MM.1S (cell line): ENCODE results near the gene USP12.

ENCODE experiments used
- EZH2 ChIP-seq: fragments of 300-600 bp; sonication (generic); optimal IDR thresholded peaks from 2 replicates; pipeline ENCODE3; 2017; ENCODE audit warnings: low read depth, mild to moderate bottlenecking, antibody characterized with exemption, low read length, mixed read lengths
- EZH2phosphoT487 ChIP-seq: fragments of 300-600 bp; sonication (generic); IDR thresholded peaks from 2 replicates; pipeline ENCODE4 v1.6.1; 2018; ENCODE audit warnings: antibody characterized with exemption, low read length
- TF ChIP-seq, protein P1 (sequence below): fragments of 300-600 bp; sonication (generic); IDR thresholded peaks from 2 replicates; pipeline ENCODE4 v1.5.1; 2016; ENCODE audit warnings: antibody characterized with exemption, low read length, mixed read lengths

DNA sequence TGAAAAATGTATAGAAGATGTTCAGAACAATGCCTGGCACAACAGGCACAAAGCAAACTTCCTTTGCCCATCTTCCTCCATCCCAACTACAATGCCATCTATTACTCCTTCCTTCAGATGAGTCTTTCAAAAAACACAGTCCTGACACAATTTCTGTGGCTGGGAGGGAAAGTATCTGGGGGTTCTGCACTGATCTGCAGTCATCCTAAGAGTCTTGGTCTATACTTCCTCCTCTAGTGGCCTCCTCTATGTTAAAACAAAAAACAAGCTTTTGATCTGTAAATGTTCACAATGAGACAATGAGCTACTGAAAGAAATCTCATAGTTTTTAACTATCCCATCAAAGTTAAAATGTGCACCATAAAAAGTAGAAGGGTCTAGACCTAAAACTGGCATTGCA lies 44.8 kb downstream of the USP12 start:
- TF ChIP-seq, protein P1, sequence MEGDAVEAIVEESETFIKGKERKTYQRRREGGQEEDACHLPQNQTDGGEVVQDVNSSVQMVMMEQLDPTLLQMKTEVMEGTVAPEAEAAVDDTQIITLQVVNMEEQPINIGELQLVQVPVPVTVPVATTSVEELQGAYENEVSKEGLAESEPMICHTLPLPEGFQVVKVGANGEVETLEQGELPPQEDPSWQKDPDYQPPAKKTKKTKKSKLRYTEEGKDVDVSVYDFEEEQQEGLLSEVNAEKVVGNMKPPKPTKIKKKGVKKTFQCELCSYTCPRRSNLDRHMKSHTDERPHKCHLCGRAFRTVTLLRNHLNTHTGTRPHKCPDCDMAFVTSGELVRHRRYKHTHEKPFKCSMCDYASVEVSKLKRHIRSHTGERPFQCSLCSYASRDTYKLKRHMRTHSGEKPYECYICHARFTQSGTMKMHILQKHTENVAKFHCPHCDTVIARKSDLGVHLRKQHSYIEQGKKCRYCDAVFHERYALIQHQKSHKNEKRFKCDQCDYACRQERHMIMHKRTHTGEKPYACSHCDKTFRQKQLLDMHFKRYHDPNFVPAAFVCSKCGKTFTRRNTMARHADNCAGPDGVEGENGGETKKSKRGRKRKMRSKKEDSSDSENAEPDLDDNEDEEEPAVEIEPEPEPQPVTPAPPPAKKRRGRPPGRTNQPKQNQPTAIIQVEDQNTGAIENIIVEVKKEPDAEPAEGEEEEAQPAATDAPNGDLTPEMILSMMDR, result no peak
- TF ChIP-seq EZH2 (no peak), EZH2phosphoT487 (no peak)
